ENCODE data around the gene CENATAC. TPM values are rescaled to one million over a fixed set of nuclear protein-coding genes. Genes with fewer than 3 reads are reported as not detected.

The CENATAC gene
- total and polyA plus RNA-seq, 9 of the 15 experiments (the other 6 are each of a cell fraction or from before 2014, with no cell fraction given): 2.4 to 25.5 (median 13.7) TPM

DNA sequence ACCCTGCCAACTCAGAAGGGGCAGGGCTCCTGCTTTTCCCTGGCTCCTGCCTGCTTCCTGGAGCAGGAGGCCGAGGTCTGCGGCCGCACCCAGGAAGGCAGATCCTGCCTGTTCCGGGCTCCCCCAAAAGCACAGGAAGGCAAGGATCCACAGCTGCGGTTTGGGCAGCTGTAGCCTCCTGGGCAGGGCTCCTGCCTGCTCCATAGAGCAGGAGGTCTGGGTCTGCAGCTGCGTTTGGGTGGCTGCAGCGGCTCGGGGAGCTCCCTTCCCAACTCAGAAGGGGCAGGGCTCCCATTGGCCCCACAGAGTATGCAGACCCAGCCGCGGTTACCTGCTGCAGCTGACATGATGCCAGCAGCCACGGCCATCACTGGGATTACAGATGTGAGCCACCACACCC lies 36.3 kb upstream of the CENATAC start (continued):
- TF ChIP-seq, protein P1, sequence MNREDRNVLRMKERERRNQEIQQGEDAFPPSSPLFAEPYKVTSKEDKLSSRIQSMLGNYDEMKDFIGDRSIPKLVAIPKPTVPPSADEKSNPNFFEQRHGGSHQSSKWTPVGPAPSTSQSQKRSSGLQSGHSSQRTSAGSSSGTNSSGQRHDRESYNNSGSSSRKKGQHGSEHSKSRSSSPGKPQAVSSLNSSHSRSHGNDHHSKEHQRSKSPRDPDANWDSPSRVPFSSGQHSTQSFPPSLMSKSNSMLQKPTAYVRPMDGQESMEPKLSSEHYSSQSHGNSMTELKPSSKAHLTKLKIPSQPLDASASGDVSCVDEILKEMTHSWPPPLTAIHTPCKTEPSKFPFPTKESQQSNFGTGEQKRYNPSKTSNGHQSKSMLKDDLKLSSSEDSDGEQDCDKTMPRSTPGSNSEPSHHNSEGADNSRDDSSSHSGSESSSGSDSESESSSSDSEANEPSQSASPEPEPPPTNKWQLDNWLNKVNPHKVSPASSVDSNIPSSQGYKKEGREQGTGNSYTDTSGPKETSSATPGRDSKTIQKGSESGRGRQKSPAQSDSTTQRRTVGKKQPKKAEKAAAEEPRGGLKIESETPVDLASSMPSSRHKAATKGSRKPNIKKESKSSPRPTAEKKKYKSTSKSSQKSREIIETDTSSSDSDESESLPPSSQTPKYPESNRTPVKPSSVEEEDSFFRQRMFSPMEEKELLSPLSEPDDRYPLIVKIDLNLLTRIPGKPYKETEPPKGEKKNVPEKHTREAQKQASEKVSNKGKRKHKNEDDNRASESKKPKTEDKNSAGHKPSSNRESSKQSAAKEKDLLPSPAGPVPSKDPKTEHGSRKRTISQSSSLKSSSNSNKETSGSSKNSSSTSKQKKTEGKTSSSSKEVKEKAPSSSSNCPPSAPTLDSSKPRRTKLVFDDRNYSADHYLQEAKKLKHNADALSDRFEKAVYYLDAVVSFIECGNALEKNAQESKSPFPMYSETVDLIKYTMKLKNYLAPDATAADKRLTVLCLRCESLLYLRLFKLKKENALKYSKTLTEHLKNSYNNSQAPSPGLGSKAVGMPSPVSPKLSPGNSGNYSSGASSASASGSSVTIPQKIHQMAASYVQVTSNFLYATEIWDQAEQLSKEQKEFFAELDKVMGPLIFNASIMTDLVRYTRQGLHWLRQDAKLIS (CRISPR knock-in tag; IDR thresholded peaks at IDR 0.05): no peak
- TF ChIP-seq, protein P2, sequence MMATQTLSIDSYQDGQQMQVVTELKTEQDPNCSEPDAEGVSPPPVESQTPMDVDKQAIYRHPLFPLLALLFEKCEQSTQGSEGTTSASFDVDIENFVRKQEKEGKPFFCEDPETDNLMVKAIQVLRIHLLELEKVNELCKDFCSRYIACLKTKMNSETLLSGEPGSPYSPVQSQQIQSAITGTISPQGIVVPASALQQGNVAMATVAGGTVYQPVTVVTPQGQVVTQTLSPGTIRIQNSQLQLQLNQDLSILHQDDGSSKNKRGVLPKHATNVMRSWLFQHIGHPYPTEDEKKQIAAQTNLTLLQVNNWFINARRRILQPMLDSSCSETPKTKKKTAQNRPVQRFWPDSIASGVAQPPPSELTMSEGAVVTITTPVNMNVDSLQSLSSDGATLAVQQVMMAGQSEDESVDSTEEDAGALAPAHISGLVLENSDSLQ (IDR thresholded peaks at IDR 0.05): no peak
- TF ChIP-seq ZNF274 (IDR thresholded peaks at IDR 0.05; ENCODE audit: borderline replicate concordance, low read depth, low read length) (no peak), ILK (tag; IDR thresholded peaks at IDR 0.05; ENCODE audit: borderline replicate concordance, low read depth) (no peak), ARID1B (IDR thresholded peaks at IDR 0.05) (no peak), CBX1 (IDR thresholded peaks at IDR 0.05; ENCODE audit: low read depth) (no peak), ZNF75A (CRISPR knock-in tag; IDR thresholded peaks at IDR 0.05) (no peak), NR4A1 (CRISPR knock-in tag; IDR thresholded peaks at IDR 0.05) (no peak), NR4A1 (tag; IDR thresholded peaks at IDR 0.05) (no peak), ZNF699 (CRISPR knock-in tag; IDR thresholded peaks at IDR 0.05; ENCODE audit: insufficient replicate concordance) (no peak)
- TF ChIP-seq, protein P3, sequence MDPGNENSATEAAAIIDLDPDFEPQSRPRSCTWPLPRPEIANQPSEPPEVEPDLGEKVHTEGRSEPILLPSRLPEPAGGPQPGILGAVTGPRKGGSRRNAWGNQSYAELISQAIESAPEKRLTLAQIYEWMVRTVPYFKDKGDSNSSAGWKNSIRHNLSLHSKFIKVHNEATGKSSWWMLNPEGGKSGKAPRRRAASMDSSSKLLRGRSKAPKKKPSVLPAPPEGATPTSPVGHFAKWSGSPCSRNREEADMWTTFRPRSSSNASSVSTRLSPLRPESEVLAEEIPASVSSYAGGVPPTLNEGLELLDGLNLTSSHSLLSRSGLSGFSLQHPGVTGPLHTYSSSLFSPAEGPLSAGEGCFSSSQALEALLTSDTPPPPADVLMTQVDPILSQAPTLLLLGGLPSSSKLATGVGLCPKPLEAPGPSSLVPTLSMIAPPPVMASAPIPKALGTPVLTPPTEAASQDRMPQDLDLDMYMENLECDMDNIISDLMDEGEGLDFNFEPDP (CRISPR knock-in tag; IDR thresholded peaks at IDR 0.05): no peak
- TF ChIP-seq, protein P4, sequence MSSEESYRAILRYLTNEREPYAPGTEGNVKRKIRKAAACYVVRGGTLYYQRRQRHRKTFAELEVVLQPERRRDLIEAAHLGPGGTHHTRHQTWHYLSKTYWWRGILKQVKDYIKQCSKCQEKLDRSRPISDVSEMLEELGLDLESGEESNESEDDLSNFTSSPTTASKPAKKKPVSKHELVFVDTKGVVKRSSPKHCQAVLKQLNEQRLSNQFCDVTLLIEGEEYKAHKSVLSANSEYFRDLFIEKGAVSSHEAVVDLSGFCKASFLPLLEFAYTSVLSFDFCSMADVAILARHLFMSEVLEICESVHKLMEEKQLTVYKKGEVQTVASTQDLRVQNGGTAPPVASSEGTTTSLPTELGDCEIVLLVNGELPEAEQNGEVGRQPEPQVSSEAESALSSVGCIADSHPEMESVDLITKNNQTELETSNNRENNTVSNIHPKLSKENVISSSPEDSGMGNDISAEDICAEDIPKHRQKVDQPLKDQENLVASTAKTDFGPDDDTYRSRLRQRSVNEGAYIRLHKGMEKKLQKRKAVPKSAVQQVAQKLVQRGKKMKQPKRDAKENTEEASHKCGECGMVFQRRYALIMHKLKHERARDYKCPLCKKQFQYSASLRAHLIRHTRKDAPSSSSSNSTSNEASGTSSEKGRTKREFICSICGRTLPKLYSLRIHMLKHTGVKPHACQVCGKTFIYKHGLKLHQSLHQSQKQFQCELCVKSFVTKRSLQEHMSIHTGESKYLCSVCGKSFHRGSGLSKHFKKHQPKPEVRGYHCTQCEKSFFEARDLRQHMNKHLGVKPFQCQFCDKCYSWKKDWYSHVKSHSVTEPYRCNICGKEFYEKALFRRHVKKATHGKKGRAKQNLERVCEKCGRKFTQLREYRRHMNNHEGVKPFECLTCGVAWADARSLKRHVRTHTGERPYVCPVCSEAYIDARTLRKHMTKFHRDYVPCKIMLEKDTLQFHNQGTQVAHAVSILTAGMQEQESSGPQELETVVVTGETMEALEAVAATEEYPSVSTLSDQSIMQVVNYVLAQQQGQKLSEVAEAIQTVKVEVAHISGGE (CRISPR knock-in tag; IDR thresholded peaks at IDR 0.05): no peak
